Measurements from ENCODE around the gene UIMC1. TPM values are rescaled to one million over a fixed set of nuclear protein-coding genes. Genes with fewer than 3 reads are reported as not detected.

The UIMC1 gene
- total and polyA plus RNA-seq, 8 donors = 11.6 to 81.7 (median 33.2) TPM

DNA sequence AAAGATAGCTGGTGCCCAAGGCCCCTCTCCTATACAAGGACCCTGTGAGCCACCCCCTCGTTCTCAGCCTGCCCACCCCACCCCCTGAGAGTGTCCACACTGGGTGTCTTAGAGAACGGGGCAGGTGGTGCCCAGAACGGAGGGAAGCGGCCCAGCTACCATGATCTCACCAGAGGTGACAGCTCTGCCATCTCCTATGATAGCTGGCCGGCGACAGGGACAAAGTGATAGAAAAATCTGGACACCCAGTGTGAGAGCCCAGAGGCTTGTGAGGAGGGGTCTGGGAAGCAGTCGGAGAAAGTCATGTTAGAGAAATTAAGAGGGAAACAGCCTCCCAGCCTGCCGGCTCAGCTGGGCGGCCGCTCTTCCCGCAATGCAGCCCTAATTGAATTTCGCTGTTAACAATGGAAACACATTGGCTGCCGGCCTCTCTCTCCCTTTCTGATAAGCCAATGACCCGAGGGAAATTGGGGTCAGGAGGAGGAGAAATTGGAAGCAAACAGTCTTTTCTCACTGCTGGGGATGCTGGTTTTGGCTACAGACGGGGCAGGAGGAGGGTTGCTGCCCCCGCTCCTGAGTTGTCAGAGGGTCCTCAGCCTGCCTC lies 139.8 kb downstream of the UIMC1 start:
- H3K27me3 ChIP-seq = peaks cover 0 to 84% (median 60%) of the 10 kb centered on the region in 3 donors
- DNase-seq = peak in 1 of 2 donors; percentile 53
- no peak for TF ChIP-seq EP300 (IDR thresholded peaks at IDR 0.05)
- no peak for TF ChIP-seq POLR2A (IDR thresholded peaks at IDR 0.05)
- no peak for TF ChIP-seq POLR2AphosphoS5 (IDR thresholded peaks at IDR 0.05)
- TF ChIP-seq, protein P1, sequence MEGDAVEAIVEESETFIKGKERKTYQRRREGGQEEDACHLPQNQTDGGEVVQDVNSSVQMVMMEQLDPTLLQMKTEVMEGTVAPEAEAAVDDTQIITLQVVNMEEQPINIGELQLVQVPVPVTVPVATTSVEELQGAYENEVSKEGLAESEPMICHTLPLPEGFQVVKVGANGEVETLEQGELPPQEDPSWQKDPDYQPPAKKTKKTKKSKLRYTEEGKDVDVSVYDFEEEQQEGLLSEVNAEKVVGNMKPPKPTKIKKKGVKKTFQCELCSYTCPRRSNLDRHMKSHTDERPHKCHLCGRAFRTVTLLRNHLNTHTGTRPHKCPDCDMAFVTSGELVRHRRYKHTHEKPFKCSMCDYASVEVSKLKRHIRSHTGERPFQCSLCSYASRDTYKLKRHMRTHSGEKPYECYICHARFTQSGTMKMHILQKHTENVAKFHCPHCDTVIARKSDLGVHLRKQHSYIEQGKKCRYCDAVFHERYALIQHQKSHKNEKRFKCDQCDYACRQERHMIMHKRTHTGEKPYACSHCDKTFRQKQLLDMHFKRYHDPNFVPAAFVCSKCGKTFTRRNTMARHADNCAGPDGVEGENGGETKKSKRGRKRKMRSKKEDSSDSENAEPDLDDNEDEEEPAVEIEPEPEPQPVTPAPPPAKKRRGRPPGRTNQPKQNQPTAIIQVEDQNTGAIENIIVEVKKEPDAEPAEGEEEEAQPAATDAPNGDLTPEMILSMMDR (IDR thresholded peaks at IDR 0.05) = no peak

DNA sequence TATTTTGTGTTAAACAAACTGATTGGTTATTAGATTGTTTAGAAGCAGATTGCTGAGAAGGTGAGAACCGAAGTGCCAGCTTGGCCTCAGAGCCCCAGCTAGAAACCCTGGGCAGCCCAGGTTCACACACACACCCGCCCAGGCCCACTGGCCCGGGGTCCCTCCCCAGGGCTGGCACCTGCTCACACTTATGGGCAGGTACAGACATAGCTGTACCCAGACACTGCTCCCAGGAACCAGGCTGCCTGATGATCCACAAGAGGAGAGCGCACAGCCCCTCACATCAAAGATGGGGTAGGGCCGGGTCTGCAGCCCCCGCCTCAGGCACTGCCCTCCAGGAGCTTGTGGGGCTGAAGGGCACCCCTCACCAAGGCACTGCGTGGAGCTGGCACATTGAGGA lies 140.6 kb downstream of the UIMC1 start:
- H3K27ac ChIP-seq = no peak overlapping the region
- TF ChIP-seq EP300 (IDR thresholded peaks at IDR 0.05) (no peak), POLR2AphosphoS5 (IDR thresholded peaks at IDR 0.05) (no peak)
- no peak for DNase-seq
- no peaks in the 10 kb centered on the region for H3K4me1 ChIP-seq
- intact Hi-C loops (cut with DNase I; ENCODE audit: low total_unique reads) = no loop called here
- 73 to 84% (median 82%) methylated on average over 7 of the region's 7 CpGs for WGBS, 5 donors
- H3K9me3 ChIP-seq = no peaks in the 10 kb centered on the region
- no peaks in the 10 kb centered on the region for H3K36me3 ChIP-seq
- H3K4me3 ChIP-seq = no peak overlapping the region
- peaks cover 0 to 92% (median 66%) of the 10 kb centered on the region in 3 donors for H3K27me3 ChIP-seq

More for the DNA sequence above, 139.8 kb downstream of the UIMC1 start:
- Histone ChIP-seq H3K9me3 (no peaks in the 10 kb centered on the region), H3K27ac (no peak overlapping the region), H3K4me3 (no peak overlapping the region), H3K36me3 (no peaks in the 10 kb centered on the region), H3K4me1 (no peaks in the 10 kb centered on the region)
- intact Hi-C loops (cut with DNase I; ENCODE audit: low total_unique reads) = no loop called here
- WGBS, 5 donors = 16 to 20% (median 17%) methylated on average over 16 of the region's 16 CpGs

DNA sequence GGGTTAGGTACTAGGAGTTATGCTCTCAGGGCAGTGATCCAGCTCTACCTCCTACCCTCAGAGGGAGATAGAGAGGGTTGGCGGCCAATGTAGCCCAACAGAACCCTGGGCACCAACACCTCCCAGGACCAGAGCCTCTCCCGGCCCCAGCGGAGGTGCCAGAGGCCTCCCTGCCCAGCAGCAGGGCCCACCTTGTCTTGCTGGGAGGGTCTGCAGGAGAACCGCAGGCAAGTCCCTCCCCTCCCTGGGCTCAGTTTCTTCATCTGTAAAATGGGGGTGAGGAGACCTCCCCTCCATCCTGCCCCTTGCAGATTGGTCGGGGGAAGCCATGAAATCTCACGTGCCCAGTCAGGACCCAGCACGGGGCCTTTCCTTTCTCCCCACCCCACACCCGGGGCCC lies 141.8 kb downstream of the UIMC1 start:
- H3K27ac ChIP-seq = no peak overlapping the region
- intact Hi-C loops (cut with DNase I; ENCODE audit: low total_unique reads) = no loop called here
- TF ChIP-seq POLR2AphosphoS5 (IDR thresholded peaks at IDR 0.05) = no peak
- TF ChIP-seq, protein P1 (IDR thresholded peaks at IDR 0.05) = no peak
- no peak for TF ChIP-seq POLR2A (IDR thresholded peaks at IDR 0.05)
- TF ChIP-seq EP300 (IDR thresholded peaks at IDR 0.05) = no peak
- WGBS, 5 donors = 77 to 89% (median 84%) methylated on average over 4 to 8 of the region's 8 CpGs
- H3K9me3 ChIP-seq = no peaks in the 10 kb centered on the region
- H3K4me1 ChIP-seq = no peaks in the 10 kb centered on the region
- DNase-seq = no peak
- H3K4me3 ChIP-seq = no peak overlapping the region
- no peaks in the 10 kb centered on the region for H3K36me3 ChIP-seq
- peaks cover 0 to 100% (median 75%) of the 10 kb centered on the region in 3 donors for H3K27me3 ChIP-seq

DNA sequence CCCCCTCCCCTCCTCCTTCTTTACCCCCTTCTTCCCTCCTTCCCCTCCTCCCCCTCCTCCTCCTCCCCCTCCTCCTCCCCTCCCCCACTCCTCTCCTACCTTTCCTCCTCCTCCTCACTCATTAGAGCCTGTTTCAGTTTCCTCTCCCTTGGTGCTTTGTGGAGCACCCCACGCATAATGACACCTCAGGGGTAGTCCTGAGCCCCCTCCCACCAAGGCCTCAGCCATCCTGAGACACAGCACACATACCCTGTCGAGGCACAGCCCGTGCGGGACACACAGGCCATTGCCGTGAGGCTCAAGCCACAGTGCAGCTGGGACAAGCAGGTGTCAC lies 142.8 kb downstream of the UIMC1 start:
- Histone ChIP-seq H3K4me3 (no peak overlapping the region), H3K9me3 (no peaks in the 10 kb centered on the region), H3K36me3 (no peaks in the 10 kb centered on the region), H3K27me3 (peaks cover 0 to 91% (median 76%) of the 10 kb centered on the region in 3 donors), H3K4me1 (no peaks in the 10 kb centered on the region), H3K27ac (no peak overlapping the region)
- TF ChIP-seq POLR2A (IDR thresholded peaks at IDR 0.05) (no peak), EP300 (IDR thresholded peaks at IDR 0.05) (no peak), POLR2AphosphoS5 (IDR thresholded peaks at IDR 0.05) (no peak)
- TF ChIP-seq, protein P1 (IDR thresholded peaks at IDR 0.05) = no peak
- intact Hi-C loops (cut with DNase I; ENCODE audit: low total_unique reads) = no loop called here
- DNase-seq = no peak
- 20 to 68% (median 45%) methylated on average over 4 to 5 of the region's 5 CpGs for WGBS, 5 donors

DNA sequence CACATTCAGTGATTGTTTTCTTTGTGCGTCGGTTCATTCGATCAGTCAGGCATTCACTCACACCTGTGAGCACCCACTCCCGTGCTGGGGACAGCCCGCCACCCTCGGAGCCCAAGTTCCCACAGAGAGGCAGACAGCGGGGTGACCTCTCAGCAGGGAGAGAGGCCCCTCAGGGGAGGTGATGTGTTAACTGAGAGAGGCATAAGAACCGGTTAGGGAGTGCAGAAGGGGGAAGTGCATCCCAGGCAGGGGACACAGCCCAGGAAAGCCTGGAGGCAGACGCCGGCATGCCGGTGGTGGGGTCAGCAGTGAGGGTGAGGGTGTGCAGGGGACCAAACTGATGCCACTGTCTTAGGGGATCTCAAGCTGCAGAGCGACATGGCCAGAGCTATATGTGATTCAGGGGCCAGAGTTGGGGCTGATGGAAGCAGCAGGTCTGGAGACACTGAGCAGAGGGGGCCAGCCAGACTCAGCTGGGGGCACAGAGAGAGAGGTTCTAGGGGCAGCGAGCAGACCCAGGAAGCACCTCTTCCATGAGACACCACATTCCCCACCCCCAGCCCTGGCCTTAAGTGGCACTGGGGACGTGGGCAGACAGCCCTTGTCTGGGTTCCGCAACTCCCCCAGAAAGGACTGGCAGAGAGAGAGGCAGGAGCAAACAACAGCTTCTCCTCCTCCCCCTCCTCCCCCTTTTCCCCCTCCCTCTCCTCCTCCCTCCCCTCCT lies 143.4 kb downstream of the UIMC1 start:
- TF ChIP-seq POLR2A (IDR thresholded peaks at IDR 0.05) = no peak
- TF ChIP-seq EP300 (IDR thresholded peaks at IDR 0.05) = no peak
- no peak for TF ChIP-seq POLR2AphosphoS5 (IDR thresholded peaks at IDR 0.05)
- TF ChIP-seq, protein P1 (IDR thresholded peaks at IDR 0.05) = no peak
- Histone ChIP-seq H3K27ac (no peak overlapping the region), H3K36me3 (no peaks in the 10 kb centered on the region), H3K4me1 (no peaks in the 10 kb centered on the region), H3K4me3 (no peak overlapping the region), H3K9me3 (no peaks in the 10 kb centered on the region), H3K27me3 (peaks cover 0 to 88% (median 71%) of the 10 kb centered on the region in 3 donors)
- no peak for DNase-seq
- WGBS, 5 donors = 13 to 19% (median 19%) methylated on average over 14 to 15 of the region's 15 CpGs
- intact Hi-C loops (cut with DNase I; ENCODE audit: low total_unique reads) = no loop called here

All from stomach (tissue), 9 donors.